NCI-H146 (cell line): ENCODE results near the gene MPST.

Experiments used
- DNase-seq: peaks from one replicate; lab custom pipeline; 2025; lab: John Stamatoyannopoulos, UW

MPST gene

GRCh38 chr22:37000676-37001534 lies 18.6 kb upstream of the MPST start:
- no peak for DNase-seq

GRCh38 chr22:37001826-37002225 lies 17.7 kb upstream of the MPST start:
- no peak for DNase-seq

- DNase-seq: no peak
Observed at GRCh38 chr22:37002633-37003032, 16.9 kb upstream of the MPST start.

GRCh38 chr22:37007651-37008050 lies 11.9 kb upstream of the MPST start:
- DNase-seq: no peak

- no peak for DNase-seq
Observed at GRCh38 chr22:37008365-37008764, 11.2 kb upstream of the MPST start.

GRCh38 chr22:37009490-37009889 lies 10.1 kb upstream of the MPST start:
- DNase-seq: no peak

- DNase-seq: peak; percentile 10
Observed at GRCh38 chr22:37010174-37010573, 9.4 kb upstream of the MPST start.

GRCh38 chr22:37010976-37011375 lies 8.6 kb upstream of the MPST start:
- DNase-seq: no peak

GRCh38 chr22:37011472-37011871 lies 8.1 kb upstream of the MPST start:
- no peak for DNase-seq

- no peak for DNase-seq
Observed at GRCh38 chr22:37012262-37012904, 7.2 kb upstream of the MPST start.

GRCh38 chr22:37012956-37013355 lies 6.6 kb upstream of the MPST start:
- DNase-seq: no peak

- DNase-seq: no peak
Observed at GRCh38 chr22:37014415-37014806, 5.1 kb upstream of the MPST start.

GRCh38 chr22:37014835-37015586 lies 4.5 kb upstream of the MPST start:
- no peak for DNase-seq

GRCh38 chr22:37015587-37015878 lies 4.0 kb upstream of the MPST start:
- DNase-seq: no peak

GRCh38 chr22:37016134-37016910 lies 3.2 kb upstream of the MPST start:
- no peak for DNase-seq

GRCh38 chr22:37017356-37017755 lies 2.2 kb upstream of the MPST start:
- DNase-seq: no peak

GRCh38 chr22:37018086-37018814 lies 1.3 kb upstream of the MPST start:
- DNase-seq: no peak

- peak; percentile 41 for DNase-seq
Observed at GRCh38 chr22:37018815-37019308, 680 bp upstream of the MPST start.

- no peak for DNase-seq
Observed at GRCh38 chr22:37020192-37020479, 594 bp downstream of the MPST start.

GRCh38 chr22:37021041-37021440 lies 1.5 kb downstream of the MPST start:
- no peak for DNase-seq

- DNase-seq: no peak
Observed at GRCh38 chr22:37021710-37022482, 2.4 kb downstream of the MPST start.
